Stimulated activated naive CD4-positive, alpha-beta T cell (primary cell): ENCODE data around the gene SLC22A23.

Source experiments
- DNase-seq, 6 experiments: peaks; one replicate each; lab custom pipeline; 2025; lab: John Stamatoyannopoulos, UW

The SLC22A23 gene

GRCh38 chr6:3444276-3445088, 12.4 kb downstream of the SLC22A23 start:
- no peak for DNase-seq

GRCh38 chr6:3443221-3443515, 13.7 kb downstream of the SLC22A23 start:
- DNase-seq: no peak

GRCh38 chr6:3442431-3443220, 14.2 kb downstream of the SLC22A23 start:
- DNase-seq: no peak

- DNase-seq: no peak
Measured at GRCh38 chr6:3440911-3441310, 15.9 kb downstream of the SLC22A23 start.

- DNase-seq: no peak
Measured at GRCh38 chr6:3439961-3440360, 16.9 kb downstream of the SLC22A23 start.

GRCh38 chr6:3438190-3439167, 18.4 kb downstream of the SLC22A23 start:
- no peak for DNase-seq

GRCh38 chr6:3433005-3433404, 23.8 kb downstream of the SLC22A23 start:
- no peak for DNase-seq

- DNase-seq: no peak
Measured at GRCh38 chr6:3432416-3432815, 24.4 kb downstream of the SLC22A23 start.

- DNase-seq: no peak
Measured at GRCh38 chr6:3431994-3432393, 24.9 kb downstream of the SLC22A23 start.

- no peak for DNase-seq
Measured at GRCh38 chr6:3429211-3429610, 27.6 kb downstream of the SLC22A23 start.

- DNase-seq: no peak
Measured at GRCh38 chr6:3428700-3429099, 28.1 kb downstream of the SLC22A23 start.

- DNase-seq: no peak
Measured at GRCh38 chr6:3428247-3428646, 28.6 kb downstream of the SLC22A23 start.

GRCh38 chr6:3427687-3428085, 29.2 kb downstream of the SLC22A23 start:
- no peak for DNase-seq

GRCh38 chr6:3426927-3427686, 29.7 kb downstream of the SLC22A23 start:
- no peak for DNase-seq

GRCh38 chr6:3426091-3426926, 30.5 kb downstream of the SLC22A23 start:
- no peak for DNase-seq

- DNase-seq: no peak
Measured at GRCh38 chr6:3425574-3425973, 31.3 kb downstream of the SLC22A23 start.

GRCh38 chr6:3424185-3424927, 32.5 kb downstream of the SLC22A23 start:
- DNase-seq: no peak

GRCh38 chr6:3423439-3424184, 33.2 kb downstream of the SLC22A23 start:
- no peak for DNase-seq

- no peak for DNase-seq
Measured at GRCh38 chr6:3422435-3423070, 34.3 kb downstream of the SLC22A23 start.
